Measurements from ENCODE around the gene SULT2B1. TPM values are rescaled to one million over a fixed set of nuclear protein-coding genes. Genes with fewer than 3 reads are reported as not detected.

SULT2B1 gene
- total RNA-seq, 4 donors from 2014 or later, result 0.32 to 0.41 TPM; not detected in 2

- 63% methylated on average over 22 of the region's 22 CpGs; no CpG with 5 or more reads in 1 of the 2 donors for WGBS, 2 donors (ENCODE audit: low coverage in 1 of 2)
- Histone ChIP-seq H3K27me3 (no peaks in the 10 kb centered on the region), H3K9me3 (no peaks in the 10 kb centered on the region), H3K4me3 (peak overlapping the region in 1 of 4 donors; percentile 39), H3K36me3 (no peaks in the 10 kb centered on the region), H3K4me1 (peaks cover 37 to 76% (median 58%) of the 10 kb centered on the region in 4 donors), H3K27ac (peak overlapping the region; percentile 94 to 98 (median 97))
- peak; percentile 70 for DNase-seq
- TF ChIP-seq CTCF (IDR thresholded peaks at IDR 0.05), result no peak
- TF ChIP-seq EP300 (IDR thresholded peaks at IDR 0.05; ENCODE audit: low read depth), result no peak
- no peak for TF ChIP-seq POLR2A (IDR thresholded peaks at IDR 0.05)
- no peak for TF ChIP-seq POLR2AphosphoS5 (IDR thresholded peaks at IDR 0.05)
- in situ Hi-C loops (cut with MboI; ENCODE audit: low pct_ligation_motif_present in 1 of 4, low pct_unique_long_range_greater_than_20kb in 1 of 4, low sequenced_read_pairs in 3 of 4), result no loop called here
- intact Hi-C loops (cut with DNase I; ENCODE audit: low total_unique reads), result no loop called here
These were observed 81.4 kb downstream of the SULT2B1 start for GRCh38 chr19:48633148-48634035.

- intact Hi-C loops (cut with DNase I; ENCODE audit: low total_unique reads) (no loop called here), in situ Hi-C loops (cut with MboI; ENCODE audit: low pct_ligation_motif_present in 1 of 4, low pct_unique_long_range_greater_than_20kb in 1 of 4, low sequenced_read_pairs in 3 of 4) (no loop called here)
- Histone ChIP-seq H3K36me3 (no peaks in the 10 kb centered on the region), H3K27me3 (no peaks in the 10 kb centered on the region), H3K4me1 (peaks cover 42 to 81% (median 63%) of the 10 kb centered on the region in 4 donors), H3K4me3 (peak overlapping the region in 3 of 4 donors; percentile 7 to 39 (median 9)), H3K9me3 (no peaks in the 10 kb centered on the region), H3K27ac (peak overlapping the region; percentile 94 to 98 (median 97))
- no peak for TF ChIP-seq EP300 (IDR thresholded peaks at IDR 0.05; ENCODE audit: low read depth)
- TF ChIP-seq CTCF (IDR thresholded peaks at IDR 0.05), result no peak
- no peak for TF ChIP-seq POLR2A (IDR thresholded peaks at IDR 0.05)
- no peak for TF ChIP-seq POLR2AphosphoS5 (IDR thresholded peaks at IDR 0.05)
- DNase-seq, result no peak
- 39% methylated on average over 7 of the region's 7 CpGs; no CpG with 5 or more reads in 1 of the 2 donors for WGBS, 2 donors (ENCODE audit: low coverage in 1 of 2)
These were observed 82.0 kb downstream of the SULT2B1 start for GRCh38 chr19:48634036-48634342.

GRCh38 chr19:48634424-48635262 lies 82.7 kb downstream of the SULT2B1 start:
- peak; percentile 98 for DNase-seq
- H3K27me3 ChIP-seq, result no peaks in the 10 kb centered on the region
- peaks cover 41 to 77% (median 62%) of the 10 kb centered on the region in 4 donors for H3K4me1 ChIP-seq
- peak overlapping the region; percentile 5 to 85 (median 40) for H3K4me3 ChIP-seq
- WGBS, 2 donors (ENCODE audit: low coverage in 1 of 2), result 0 to 1% methylated on average over 2 to 33 of the region's 37 CpGs
- no peaks in the 10 kb centered on the region for H3K36me3 ChIP-seq
- H3K9me3 ChIP-seq, result no peaks in the 10 kb centered on the region
- H3K27ac ChIP-seq, result peak overlapping the region; percentile 94 to 98 (median 97)
- intact Hi-C loops (cut with DNase I; ENCODE audit: low total_unique reads), result no loop called here
- in situ Hi-C loops (cut with MboI; ENCODE audit: low pct_ligation_motif_present in 1 of 4, low pct_unique_long_range_greater_than_20kb in 1 of 4, low sequenced_read_pairs in 3 of 4), result no loop called here
- TF ChIP-seq EP300 (IDR thresholded peaks at IDR 0.05; ENCODE audit: low read depth) (peak; percentile 32), POLR2AphosphoS5 (IDR thresholded peaks at IDR 0.05) (peak; percentile 86 to 87 (median 87)), CTCF (IDR thresholded peaks at IDR 0.05) (no peak), POLR2A (IDR thresholded peaks at IDR 0.05) (peak; percentile 72)

Data from transverse colon (tissue), 4 donors.